HCT116 (cell line): Measurements from ENCODE around the gene MYBPC1.

Source experiments
- EGR1 ChIP-seq: IDR thresholded peaks from 2 replicates; pipeline ENCODE4 v1.6.1; 2012; ENCODE audit warnings: low read depth
- EZH2 ChIP-seq: fragments of 200-600 bp; sonication (generic); IDR thresholded peaks from 2 replicates; pipeline ENCODE4 v1.6.1; 2017; ENCODE audit warnings: antibody characterized with exemption, mixed run types
- EZH2phosphoT487 ChIP-seq: fragments of 200-600 bp; IDR thresholded peaks from 2 replicates; pipeline ENCODE4 v1.6.1; 2018; ENCODE audit warnings: antibody characterized with exemption, borderline replicate concordance
- POLR2A ChIP-seq: IDR thresholded peaks from 2 replicates; pipeline ENCODE4 v1.7.0; 2011; ENCODE audit warnings: borderline replicate concordance; ENCODE audit not compliant: insufficient read depth, insufficient read length; ENCODE audit errors: extremely low read depth
- POLR2AphosphoS5 ChIP-seq: IDR thresholded peaks from 2 replicates; pipeline ENCODE4 v1.6.1; 2011; ENCODE audit warnings: mild to moderate bottlenecking, low read depth, low read length, moderate library complexity
- RAD21 ChIP-seq: IDR thresholded peaks from 2 replicates; pipeline ENCODE4 v1.6.1; 2012; ENCODE audit warnings: low read depth, mild to moderate bottlenecking
- SIN3A ChIP-seq: IDR thresholded peaks from 2 replicates; pipeline ENCODE4 v1.6.1; 2012; ENCODE audit warnings: low read depth
- ZBTB33 ChIP-seq: IDR thresholded peaks from 2 replicates; pipeline ENCODE4 v1.6.1; 2011; ENCODE audit warnings: mild to moderate bottlenecking, low read length, moderate library complexity; ENCODE audit not compliant: insufficient replicate concordance; ENCODE audit errors: extremely low read depth
- ZFX ChIP-seq: fragments of 450-650 bp; IDR thresholded peaks from 2 replicates; pipeline ENCODE4 v1.6.1; 2017
- TF ChIP-seq, protein P1 (sequence below): IDR thresholded peaks from 2 replicates; pipeline ENCODE4 v1.6.1; 2012; ENCODE audit warnings: low read depth
- TF ChIP-seq, protein P2 (sequence below), 3 experiments: fragments of 200-600 bp in 1 of 3; sonication (generic) in 1 of 3; IDR thresholded peaks in 2 of 3; conservative IDR thresholded peaks in 1 of 3; 2 replicates each; pipeline ENCODE4 v1.5.1; 2012 to 2017; ENCODE audit warnings: low read depth in 2 of 3, low read length in 2 of 3, antibody characterized with exemption in 1 of 3, borderline replicate concordance in 1 of 3, control low read depth in 1 of 3, mild to moderate bottlenecking in 1 of 3, mixed read lengths in 1 of 3, mixed run types in 1 of 3, moderate library complexity in 1 of 3; ENCODE audit not compliant: insufficient read depth in 1 of 3
- TF ChIP-seq, protein P3 (sequence below): IDR thresholded peaks from 2 replicates; pipeline ENCODE4 v1.6.1; 2012

- TF ChIP-seq EZH2phosphoT487 = no peak
- TF ChIP-seq, protein P1, sequence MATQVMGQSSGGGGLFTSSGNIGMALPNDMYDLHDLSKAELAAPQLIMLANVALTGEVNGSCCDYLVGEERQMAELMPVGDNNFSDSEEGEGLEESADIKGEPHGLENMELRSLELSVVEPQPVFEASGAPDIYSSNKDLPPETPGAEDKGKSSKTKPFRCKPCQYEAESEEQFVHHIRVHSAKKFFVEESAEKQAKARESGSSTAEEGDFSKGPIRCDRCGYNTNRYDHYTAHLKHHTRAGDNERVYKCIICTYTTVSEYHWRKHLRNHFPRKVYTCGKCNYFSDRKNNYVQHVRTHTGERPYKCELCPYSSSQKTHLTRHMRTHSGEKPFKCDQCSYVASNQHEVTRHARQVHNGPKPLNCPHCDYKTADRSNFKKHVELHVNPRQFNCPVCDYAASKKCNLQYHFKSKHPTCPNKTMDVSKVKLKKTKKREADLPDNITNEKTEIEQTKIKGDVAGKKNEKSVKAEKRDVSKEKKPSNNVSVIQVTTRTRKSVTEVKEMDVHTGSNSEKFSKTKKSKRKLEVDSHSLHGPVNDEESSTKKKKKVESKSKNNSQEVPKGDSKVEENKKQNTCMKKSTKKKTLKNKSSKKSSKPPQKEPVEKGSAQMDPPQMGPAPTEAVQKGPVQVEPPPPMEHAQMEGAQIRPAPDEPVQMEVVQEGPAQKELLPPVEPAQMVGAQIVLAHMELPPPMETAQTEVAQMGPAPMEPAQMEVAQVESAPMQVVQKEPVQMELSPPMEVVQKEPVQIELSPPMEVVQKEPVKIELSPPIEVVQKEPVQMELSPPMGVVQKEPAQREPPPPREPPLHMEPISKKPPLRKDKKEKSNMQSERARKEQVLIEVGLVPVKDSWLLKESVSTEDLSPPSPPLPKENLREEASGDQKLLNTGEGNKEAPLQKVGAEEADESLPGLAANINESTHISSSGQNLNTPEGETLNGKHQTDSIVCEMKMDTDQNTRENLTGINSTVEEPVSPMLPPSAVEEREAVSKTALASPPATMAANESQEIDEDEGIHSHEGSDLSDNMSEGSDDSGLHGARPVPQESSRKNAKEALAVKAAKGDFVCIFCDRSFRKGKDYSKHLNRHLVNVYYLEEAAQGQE = no peak
- no peak for TF ChIP-seq POLR2A
- TF ChIP-seq ZFX = no peak
- TF ChIP-seq, protein P2, sequence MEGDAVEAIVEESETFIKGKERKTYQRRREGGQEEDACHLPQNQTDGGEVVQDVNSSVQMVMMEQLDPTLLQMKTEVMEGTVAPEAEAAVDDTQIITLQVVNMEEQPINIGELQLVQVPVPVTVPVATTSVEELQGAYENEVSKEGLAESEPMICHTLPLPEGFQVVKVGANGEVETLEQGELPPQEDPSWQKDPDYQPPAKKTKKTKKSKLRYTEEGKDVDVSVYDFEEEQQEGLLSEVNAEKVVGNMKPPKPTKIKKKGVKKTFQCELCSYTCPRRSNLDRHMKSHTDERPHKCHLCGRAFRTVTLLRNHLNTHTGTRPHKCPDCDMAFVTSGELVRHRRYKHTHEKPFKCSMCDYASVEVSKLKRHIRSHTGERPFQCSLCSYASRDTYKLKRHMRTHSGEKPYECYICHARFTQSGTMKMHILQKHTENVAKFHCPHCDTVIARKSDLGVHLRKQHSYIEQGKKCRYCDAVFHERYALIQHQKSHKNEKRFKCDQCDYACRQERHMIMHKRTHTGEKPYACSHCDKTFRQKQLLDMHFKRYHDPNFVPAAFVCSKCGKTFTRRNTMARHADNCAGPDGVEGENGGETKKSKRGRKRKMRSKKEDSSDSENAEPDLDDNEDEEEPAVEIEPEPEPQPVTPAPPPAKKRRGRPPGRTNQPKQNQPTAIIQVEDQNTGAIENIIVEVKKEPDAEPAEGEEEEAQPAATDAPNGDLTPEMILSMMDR (IDR thresholded peaks at IDR 0.05 in 2 of 3, conservative IDR thresholded peaks at IDR 0.05 in 1 of 3; ENCODE audit: borderline replicate concordance in 1 of 3, insufficient read depth in 1 of 3, low read depth in 2 of 3, low read length in 2 of 3) = no peak
- no peak for TF ChIP-seq EZH2
- no peak for TF ChIP-seq ZBTB33
- no peak for TF ChIP-seq EGR1
- no peak for TF ChIP-seq POLR2AphosphoS5
- no peak for TF ChIP-seq SIN3A
- TF ChIP-seq RAD21 = no peak
- TF ChIP-seq, protein P3, sequence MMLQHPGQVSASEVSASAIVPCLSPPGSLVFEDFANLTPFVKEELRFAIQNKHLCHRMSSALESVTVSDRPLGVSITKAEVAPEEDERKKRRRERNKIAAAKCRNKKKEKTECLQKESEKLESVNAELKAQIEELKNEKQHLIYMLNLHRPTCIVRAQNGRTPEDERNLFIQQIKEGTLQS = no peak
Measured at GRCh38 chr12:101710288-101710687, 115.5 kb downstream of the MYBPC1 start.
